Parathyroid adenoma (tissue), 2 donors: ENCODE data around the gene RPS28.
"Not testable (repeated sequence)": the region's sequence is repeated elsewhere in the genome, so short reads cannot be mapped to it uniquely, and the experiment has no call there.

Experiments used
- H2AFZ ChIP-seq: fragments of 300-600 bp; sonication (generic); one replicate; pipeline ENCODE4 v1.7.0; 2017; ENCODE audit warnings: antibody characterized with exemption, mild to moderate bottlenecking
- H3K27ac ChIP-seq: fragments of 300-600 bp; sonication (generic); one replicate; pipeline ENCODE4 v1.7.0; 2017
- H3K27me3 ChIP-seq: fragments of 300-600 bp; sonication (generic); one replicate; pipeline ENCODE4 v1.7.0; 2017; ENCODE audit warnings: low read length; ENCODE audit not compliant: control insufficient read depth, insufficient read depth
- H3K36me3 ChIP-seq: fragments of 300-600 bp; sonication (generic); one replicate; pipeline ENCODE4 v1.7.0; 2017; ENCODE audit warnings: low read length; ENCODE audit not compliant: control insufficient read depth, insufficient read depth
- H3K4me1 ChIP-seq: fragments of 300-600 bp; sonication (generic); one replicate; pipeline ENCODE4 v1.7.0; 2017; ENCODE audit warnings: control low read depth
- H3K4me2 ChIP-seq: fragments of 300-600 bp; sonication (generic); one replicate; pipeline ENCODE4 v1.7.0; 2017; ENCODE audit warnings: low read length
- H3K4me3 ChIP-seq: fragments of 300-600 bp; sonication (generic); one replicate; pipeline ENCODE4 v1.7.0; 2017; ENCODE audit warnings: low read depth, low read length
- H3K79me2 ChIP-seq: fragments of 300-600 bp; sonication (generic); one replicate; pipeline ENCODE4 v1.7.0; 2017; ENCODE audit warnings: control low read depth
- H3K9ac ChIP-seq: fragments of 300-600 bp; sonication (generic); one replicate; pipeline ENCODE4 v1.7.0; 2017; ENCODE audit warnings: mild to moderate bottlenecking
- H3K9me3 ChIP-seq: fragments of 300-600 bp; sonication (generic); one replicate; pipeline ENCODE4 v1.7.0; 2017; ENCODE audit warnings: low read length; ENCODE audit not compliant: control insufficient read depth
- TF ChIP-seq, protein P1 (sequence below): fragments of 300-600 bp; sonication (generic); IDR thresholded peaks from one replicate; pipeline ENCODE4 v1.7.0; 2017; ENCODE audit warnings: antibody characterized with exemption, mild to moderate bottlenecking
- donor health status: primary hyperparathyroidism.

RPS28 gene

GRCh38 chr19:8340341-8341096 lies 19.2 kb downstream of the RPS28 start:
- Histone ChIP-seq H2AFZ (no peak overlapping the region), H3K4me2 (no peak overlapping the region), H3K4me3 (no peak overlapping the region), H3K27ac (peak overlapping the region; percentile 85), H3K79me2 (no peaks in the 10 kb centered on the region), H3K9me3 (no peaks in the 10 kb centered on the region), H3K9ac (no peak overlapping the region), H3K36me3 (no peaks in the 10 kb centered on the region), H3K27me3 (no peaks in the 10 kb centered on the region), H3K4me1 (peaks cover 4% of the 10 kb centered on the region)
- TF ChIP-seq, protein P1, sequence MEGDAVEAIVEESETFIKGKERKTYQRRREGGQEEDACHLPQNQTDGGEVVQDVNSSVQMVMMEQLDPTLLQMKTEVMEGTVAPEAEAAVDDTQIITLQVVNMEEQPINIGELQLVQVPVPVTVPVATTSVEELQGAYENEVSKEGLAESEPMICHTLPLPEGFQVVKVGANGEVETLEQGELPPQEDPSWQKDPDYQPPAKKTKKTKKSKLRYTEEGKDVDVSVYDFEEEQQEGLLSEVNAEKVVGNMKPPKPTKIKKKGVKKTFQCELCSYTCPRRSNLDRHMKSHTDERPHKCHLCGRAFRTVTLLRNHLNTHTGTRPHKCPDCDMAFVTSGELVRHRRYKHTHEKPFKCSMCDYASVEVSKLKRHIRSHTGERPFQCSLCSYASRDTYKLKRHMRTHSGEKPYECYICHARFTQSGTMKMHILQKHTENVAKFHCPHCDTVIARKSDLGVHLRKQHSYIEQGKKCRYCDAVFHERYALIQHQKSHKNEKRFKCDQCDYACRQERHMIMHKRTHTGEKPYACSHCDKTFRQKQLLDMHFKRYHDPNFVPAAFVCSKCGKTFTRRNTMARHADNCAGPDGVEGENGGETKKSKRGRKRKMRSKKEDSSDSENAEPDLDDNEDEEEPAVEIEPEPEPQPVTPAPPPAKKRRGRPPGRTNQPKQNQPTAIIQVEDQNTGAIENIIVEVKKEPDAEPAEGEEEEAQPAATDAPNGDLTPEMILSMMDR = no peak

DNA sequence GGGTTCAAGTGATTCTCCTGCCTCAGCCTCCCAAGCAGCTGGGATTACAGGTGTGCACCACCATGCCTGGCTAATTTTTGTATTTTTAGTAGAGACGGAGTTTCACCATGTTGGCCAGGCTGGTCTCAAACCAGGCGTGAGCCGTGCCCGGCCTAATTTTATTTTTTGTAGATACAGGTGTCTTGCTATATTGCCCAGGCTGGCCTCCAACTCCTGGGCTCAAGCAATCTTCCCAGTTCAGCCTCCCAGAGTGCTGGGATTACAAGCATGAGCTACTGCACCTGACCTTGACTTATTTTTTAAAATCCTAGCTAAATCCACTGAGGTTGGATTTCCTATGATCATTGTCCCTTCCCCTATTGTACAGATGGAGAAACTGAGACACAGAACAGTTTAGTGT lies 20.2 kb downstream of the RPS28 start:
- H3K27ac ChIP-seq = peak overlapping the region; percentile 85
- H3K9me3 ChIP-seq, H3K4me2 ChIP-seq, H3K79me2 ChIP-seq, H3K4me3 ChIP-seq, H3K9ac ChIP-seq, H3K36me3 ChIP-seq, H3K4me1 ChIP-seq, H3K27me3 ChIP-seq, H2AFZ ChIP-seq: not testable (repeated sequence)

- TF ChIP-seq, protein P1 = no peak
- H3K4me3 ChIP-seq = peak overlapping the region; percentile 42
- H3K4me1 ChIP-seq = peaks cover 4% of the 10 kb centered on the region
- no peak overlapping the region for H2AFZ ChIP-seq
- no peaks in the 10 kb centered on the region for H3K27me3 ChIP-seq
- H3K9ac ChIP-seq = no peak overlapping the region
- H3K79me2 ChIP-seq = no peaks in the 10 kb centered on the region
- no peaks in the 10 kb centered on the region for H3K36me3 ChIP-seq
- H3K4me2 ChIP-seq = peak overlapping the region; percentile 35
- no peaks in the 10 kb centered on the region for H3K9me3 ChIP-seq
- H3K27ac ChIP-seq = peak overlapping the region; percentile 85
Observed at GRCh38 chr19:8342316-8342683, 21.0 kb downstream of the RPS28 start.

DNA sequence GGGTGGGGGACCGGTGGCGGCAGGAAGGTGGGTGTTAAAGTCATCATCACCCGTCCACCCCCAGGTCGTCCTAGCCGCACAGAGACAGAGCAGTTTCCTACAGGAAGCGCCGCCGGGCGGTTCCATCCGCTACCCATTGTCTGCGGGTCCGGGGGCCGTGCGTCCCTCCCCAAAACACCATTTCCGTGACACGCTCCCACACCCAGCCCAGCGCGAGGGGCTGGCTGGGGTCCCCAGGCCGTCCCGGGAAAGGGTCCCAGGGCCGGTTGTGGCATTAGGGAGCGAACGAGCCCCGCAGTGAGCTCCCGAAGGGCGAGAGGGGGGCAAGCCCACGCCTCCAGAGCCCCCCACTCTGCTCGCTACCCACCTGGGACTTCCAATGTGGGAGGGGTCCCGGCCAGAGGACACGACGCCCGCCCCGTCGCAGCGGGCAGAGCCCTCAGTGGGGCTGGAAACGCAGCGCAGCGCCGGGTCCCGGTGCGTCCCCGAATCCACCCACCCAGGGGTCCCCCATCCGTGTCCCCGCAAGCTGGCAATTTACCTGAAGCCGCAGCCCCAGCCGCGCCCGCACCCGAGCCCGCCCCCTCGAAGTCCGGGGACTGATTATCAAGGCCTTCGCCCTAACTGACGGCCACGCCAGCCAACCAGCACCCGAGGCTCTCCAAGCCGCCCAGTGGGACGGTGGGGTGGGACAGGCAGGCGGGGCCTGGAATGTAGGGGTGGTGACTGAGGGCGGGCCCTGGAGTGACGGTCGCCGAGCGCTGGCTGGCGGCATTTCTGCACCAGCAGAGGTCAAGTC lies 21.6 kb downstream of the RPS28 start, which contains the start of gene KANK3:
Gene KANK3 (minus strand): TSS at position 579 of the 799 bp plus-strand sequence. CDS start 5,434 bp downstream, outside the sequence.
- TF ChIP-seq, protein P1 = no peak
- peak within 1 kb of the TSS; percentile 54 for H3K4me3 ChIP-seq
- H2AFZ ChIP-seq = peak within 1 kb of the TSS; percentile 80
- H3K9me3 ChIP-seq = no peaks in the 10 kb centered on the region
- peaks cover 4% of the 10 kb centered on the region for H3K4me1 ChIP-seq
- no peaks in the 10 kb centered on the region for H3K36me3 ChIP-seq
- no peaks in the 10 kb centered on the region for H3K27me3 ChIP-seq
- H3K79me2 ChIP-seq = no peaks in the 10 kb centered on the region
- peak within 1 kb of the TSS; percentile 85 for H3K27ac ChIP-seq
- peak within 1 kb of the TSS; percentile 69 for H3K4me2 ChIP-seq
- H3K9ac ChIP-seq = no peak within 1 kb of the TSS

- peak overlapping the region; percentile 41 for H3K4me3 ChIP-seq
- peaks cover 4% of the 10 kb centered on the region for H3K4me1 ChIP-seq
- no peaks in the 10 kb centered on the region for H3K79me2 ChIP-seq
- TF ChIP-seq, protein P1 = no peak
- H2AFZ ChIP-seq = peak overlapping the region; percentile 80
- H3K27ac ChIP-seq = no peak overlapping the region
- H3K4me2 ChIP-seq = peak overlapping the region; percentile 69
- no peaks in the 10 kb centered on the region for H3K36me3 ChIP-seq
- no peak overlapping the region for H3K9ac ChIP-seq
- H3K9me3 ChIP-seq = no peaks in the 10 kb centered on the region
- no peaks in the 10 kb centered on the region for H3K27me3 ChIP-seq
Observed at GRCh38 chr19:8343483-8343844, 22.2 kb downstream of the RPS28 start.

DNA sequence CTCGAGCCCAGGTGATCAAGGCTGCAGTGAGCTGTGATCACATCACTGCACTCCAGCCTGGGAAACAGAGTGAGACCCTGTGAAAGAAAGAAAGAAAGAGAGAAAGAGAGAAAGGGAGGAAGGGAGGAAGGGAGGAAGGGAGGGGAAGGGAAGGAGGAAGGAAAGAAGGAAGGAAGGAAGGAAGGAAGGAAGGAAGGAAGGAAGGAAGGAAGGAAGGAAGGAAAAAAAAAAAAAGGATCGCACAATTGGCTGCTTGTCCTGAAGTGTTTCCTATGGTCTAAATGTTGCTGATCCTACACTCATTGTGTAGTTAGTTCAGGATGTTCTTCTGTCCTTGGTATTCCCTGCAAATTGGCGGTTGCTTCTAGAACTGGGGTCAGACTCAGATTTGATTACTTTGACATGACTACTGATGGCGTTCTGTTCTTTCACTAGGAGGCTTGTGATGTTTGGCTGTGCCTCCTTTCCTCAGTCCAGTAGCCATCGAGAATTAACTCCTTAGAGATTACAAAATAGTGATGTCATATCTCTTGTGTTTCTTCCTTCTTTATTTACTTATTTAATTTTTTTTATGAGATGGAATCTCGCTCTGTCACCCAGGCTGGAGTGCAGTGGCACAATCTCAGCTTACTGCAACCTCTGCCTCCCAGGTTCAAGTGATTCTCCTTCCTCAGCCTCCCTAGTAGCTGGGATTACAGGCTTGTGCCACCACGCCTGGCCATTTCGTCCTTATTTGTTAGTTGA lies 28.5 kb downstream of the RPS28 start:
- not testable (repeated sequence) for H3K4me3 ChIP-seq, H3K4me1 ChIP-seq, H2AFZ ChIP-seq, H3K27me3 ChIP-seq, H3K79me2 ChIP-seq, H3K36me3 ChIP-seq, H3K9ac ChIP-seq, H3K27ac ChIP-seq, H3K4me2 ChIP-seq, H3K9me3 ChIP-seq
